PC-3 (cell line): ENCODE measurements around the gene MYBPC3. TPM values are rescaled to one million over a fixed set of nuclear protein-coding genes. Genes with fewer than 3 reads are reported as not detected.

Experiments used
- ATAC-seq: fragments of 200-7000 bp; cut with Tn5 transposase; 2 replicates; pipeline ENCODE4 v1.9.1; 2020; ENCODE audit warnings: mild to moderate bottlenecking, moderate library complexity
- BruUV-seq: library from RNA; stranded (reverse); fragments of 400-500 nt; replicated peaks from 2 replicates; lab custom pipeline; 2021; lab: Mats Ljungman, UMichigan
- CTCF ChIA-PET: fragments of 300-600 bp; sonication (Branson Sonifier 250); formaldehyde crosslinking; loops from one replicate; lab custom pipeline; 2022; ENCODE audit warnings: antibody characterized with exemption; lab: Charles Lee
- POLR2A ChIA-PET: fragments of 300-600 bp; sonication (Branson Sonifier 250); formaldehyde crosslinking; loops from one replicate; lab custom pipeline; 2022; ENCODE audit warnings: antibody characterized with exemption; ENCODE audit not compliant: unreplicated experiment; lab: Charles Lee
- DNase-seq: peaks from one replicate; pipeline ENCODE4 v3.0.0-alpha.2; 2015
- H2AFZ ChIP-seq: fragments of 300-600 bp; sonication (generic); 2 replicates; pipeline ENCODE4 v1.6.0; 2016; ENCODE audit warnings: antibody characterized with exemption, low read length
- H3F3A ChIP-seq: fragments of 300-600 bp; sonication (generic); one replicate; pipeline ENCODE4 v1.6.0; 2017; ENCODE audit warnings: antibody characterized with exemption, low read length, control low read depth, mild to moderate bottlenecking; ENCODE audit not compliant: unreplicated experiment
- H3K27ac ChIP-seq: fragments of 300-600 bp; sonication (generic); 2 replicates; pipeline ENCODE4 v1.5.1; 2016; ENCODE audit warnings: mild to moderate bottlenecking, low read length
- H3K27me3 ChIP-seq: fragments of 300-600 bp; sonication (generic); 2 replicates; pipeline ENCODE4 v1.6.1; 2016; ENCODE audit warnings: low read length, mixed read lengths
- H3K36me3 ChIP-seq: fragments of 300-600 bp; sonication (generic); 2 replicates; pipeline ENCODE4 v1.6.1; 2016; ENCODE audit warnings: low read depth, mixed run types, low read length, mixed read lengths
- H3K4me1 ChIP-seq: fragments of 300-600 bp; sonication (generic); 2 replicates; pipeline ENCODE4 v1.5.1; 2016; ENCODE audit warnings: low read length; ENCODE audit not compliant: insufficient read depth
- H3K4me2 ChIP-seq: fragments of 300-600 bp; sonication (generic); 2 replicates; pipeline ENCODE4 v1.6.0; 2016; ENCODE audit warnings: low read length
- H3K4me3 ChIP-seq: fragments of 300-600 bp; sonication (generic); 2 replicates; pipeline ENCODE4 v1.5.1; 2016; ENCODE audit warnings: mild to moderate bottlenecking, low read length, mixed read lengths
- H3K79me2 ChIP-seq: fragments of 300-600 bp; sonication (generic); 2 replicates; pipeline ENCODE4 v1.6.1; 2017; ENCODE audit warnings: low read length, mixed read lengths
- H3K9ac ChIP-seq: fragments of 300-600 bp; sonication (generic); 2 replicates; pipeline ENCODE4 v1.6.0; 2016; ENCODE audit warnings: mild to moderate bottlenecking, low read length
- H3K9me2 ChIP-seq: fragments of 300-600 bp; sonication (generic); replicated peaks from 2 replicates; pipeline ENCODE4 v1.6.1; 2016; ENCODE audit warnings: mixed run types, low read length, mixed read lengths
- H3K9me3 ChIP-seq: fragments of 300-600 bp; sonication (generic); 2 replicates; pipeline ENCODE4 v1.6.1; 2016; ENCODE audit warnings: low read length, mixed read lengths
- H4K20me1 ChIP-seq: fragments of 300-600 bp; sonication (generic); 2 replicates; pipeline ENCODE4 v1.6.1; 2016; ENCODE audit warnings: low read length, mixed read lengths
- CTCF ChIP-seq: fragments of 300-600 bp; sonication (generic); conservative IDR thresholded peaks from 2 replicates; pipeline ENCODE4 v1.5.1; 2017; ENCODE audit warnings: antibody characterized with exemption, low read depth, mild to moderate bottlenecking, low read length
- EZH2 ChIP-seq: fragments of 300-600 bp; sonication (generic); IDR thresholded peaks from one replicate; pipeline ENCODE4 v1.6.1; 2017; ENCODE audit warnings: antibody characterized with exemption, mild to moderate bottlenecking, low read length; ENCODE audit not compliant: unreplicated experiment
- EZH2phosphoT487 ChIP-seq: fragments of 300-600 bp; sonication (generic); IDR thresholded peaks from 2 replicates; pipeline ENCODE4 v1.6.1; 2018; ENCODE audit warnings: mild to moderate bottlenecking, antibody characterized with exemption, low read length, borderline replicate concordance
- intact Hi-C: fragments of 100-400 bp; cut with micrococcal nuclease; formaldehyde crosslinking; loops from 2 replicates; pipeline ENCODE4 v1.9.0; 2023
- total RNA-seq: library from RNA; depleted of rRNA; stranded (reverse); fragments of >200 nt; gene quantifications from 2 replicates; pipeline ENCODE4 v1.2.3, GENCODE V29; 2014

The MYBPC3 gene
- total RNA-seq, 1 experiment from 2014 or later: not detected

DNA sequence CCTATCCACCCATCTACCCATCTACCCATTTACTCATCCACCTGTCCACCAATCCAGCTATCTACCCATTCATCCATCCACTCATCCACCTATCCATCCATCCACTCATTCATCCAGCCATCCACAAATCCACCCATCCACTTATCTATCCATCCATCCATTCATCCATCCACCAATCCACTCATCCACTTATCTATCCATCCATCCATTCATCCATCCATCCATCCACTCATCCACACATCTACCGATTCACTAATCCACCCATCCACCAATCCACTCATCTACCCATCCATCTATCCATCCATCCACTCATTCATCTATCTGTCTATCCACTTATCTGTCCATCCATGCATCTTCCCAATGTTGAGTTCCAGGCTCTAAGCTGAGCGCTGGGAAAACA, 27.6 kb upstream of the MYBPC3 start:
- ATAC-seq: no peak
- ChIA-PET POLR2A (no interaction called here), CTCF (no interaction called here)
- intact Hi-C loops: no loop called here
- no peaks in the 10 kb centered on the region for H3K36me3 ChIP-seq
- no peaks in the 10 kb centered on the region for H3K9me2 ChIP-seq
- no peak overlapping the region for H3K9ac ChIP-seq
- H4K20me1 ChIP-seq: no peaks in the 10 kb centered on the region
- TF ChIP-seq EZH2: no peak
- TF ChIP-seq EZH2phosphoT487: no peak
- TF ChIP-seq CTCF: no peak
- H3K4me1 ChIP-seq: no peaks in the 10 kb centered on the region
- no peak overlapping the region for H3K4me3 ChIP-seq
- DNase-seq: no peak
- no peak overlapping the region for H3K27ac ChIP-seq
- no peak overlapping the region for H2AFZ ChIP-seq
- BruUV-seq: no TSS peak
- H3K79me2 ChIP-seq: no peaks in the 10 kb centered on the region
- no peaks in the 10 kb centered on the region for H3F3A ChIP-seq
- no peaks in the 10 kb centered on the region for H3K27me3 ChIP-seq
- no peaks in the 10 kb centered on the region for H3K9me3 ChIP-seq
- no peak overlapping the region for H3K4me2 ChIP-seq

GRCh38 chr11:47379317-47379716, 26.8 kb upstream of the MYBPC3 start:
- H4K20me1 ChIP-seq: no peaks in the 10 kb centered on the region
- ChIA-PET CTCF (no interaction called here), POLR2A (no interaction called here)
- H2AFZ ChIP-seq: no peak overlapping the region
- TF ChIP-seq EZH2phosphoT487: no peak
- no peak for TF ChIP-seq EZH2
- no peak for TF ChIP-seq CTCF
- no peaks in the 10 kb centered on the region for H3K27me3 ChIP-seq
- DNase-seq: no peak
- H3F3A ChIP-seq: no peaks in the 10 kb centered on the region
- H3K79me2 ChIP-seq: no peaks in the 10 kb centered on the region
- no peaks in the 10 kb centered on the region for H3K9me2 ChIP-seq
- no TSS peak for BruUV-seq
- no peak overlapping the region for H3K4me2 ChIP-seq
- H3K9me3 ChIP-seq: no peaks in the 10 kb centered on the region
- intact Hi-C loops: no loop called here
- H3K4me1 ChIP-seq: peaks cover 5% of the 10 kb centered on the region; the same call in 1 of the 2 replicates
- no peak overlapping the region for H3K27ac ChIP-seq
- H3K9ac ChIP-seq: no peak overlapping the region
- no peak for ATAC-seq
- no peak overlapping the region for H3K4me3 ChIP-seq
- H3K36me3 ChIP-seq: no peaks in the 10 kb centered on the region

DNA sequence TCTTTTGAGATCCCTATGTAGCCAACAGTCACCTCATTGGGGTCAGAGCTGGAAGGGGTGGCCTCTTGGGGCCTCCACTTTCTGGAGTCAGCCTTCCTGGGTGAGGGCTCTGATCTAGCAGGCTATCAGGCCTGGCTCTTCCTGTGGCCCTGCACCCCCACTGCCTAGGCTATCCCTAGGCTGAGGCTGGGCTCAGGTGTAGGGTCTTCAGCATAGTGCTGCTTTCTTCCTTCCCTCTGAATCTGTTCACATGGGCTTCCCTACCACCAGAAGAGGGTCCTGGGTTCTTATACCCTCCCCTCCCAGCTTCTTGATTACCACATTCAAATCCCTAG, 26.3 kb upstream of the MYBPC3 start:
- BruUV-seq: no TSS peak
- peaks cover 9% of the 10 kb centered on the region; the same call in 1 of the 2 replicates for H3K4me1 ChIP-seq
- no peak overlapping the region for H2AFZ ChIP-seq
- DNase-seq (no peak), ATAC-seq (no peak)
- H3K9ac ChIP-seq: no peak overlapping the region
- no peaks in the 10 kb centered on the region for H3K36me3 ChIP-seq
- intact Hi-C loops: no loop called here
- CTCF ChIA-PET: no interaction called here
- no peak overlapping the region for H3K4me3 ChIP-seq
- no peaks in the 10 kb centered on the region for H3K9me2 ChIP-seq
- no peak for TF ChIP-seq CTCF
- TF ChIP-seq EZH2: no peak
- no peak for TF ChIP-seq EZH2phosphoT487
- H3K79me2 ChIP-seq: no peaks in the 10 kb centered on the region
- H3K4me2 ChIP-seq: no peak overlapping the region
- POLR2A ChIA-PET: no interaction called here
- H4K20me1 ChIP-seq: no peaks in the 10 kb centered on the region
- no peak overlapping the region for H3K27ac ChIP-seq
- H3K9me3 ChIP-seq: no peaks in the 10 kb centered on the region
- no peaks in the 10 kb centered on the region for H3F3A ChIP-seq
- no peaks in the 10 kb centered on the region for H3K27me3 ChIP-seq
